SIG-M5 (cell line): Measurements from ENCODE around the gene CYB5A.
A peak's percentile ranks its signal among the peaks of the same experiment; 100 is the strongest.

Experiments used
- DNase-seq: peaks from one replicate; lab custom pipeline; 2025; lab: John Stamatoyannopoulos, UW

Gene CYB5A

DNA sequence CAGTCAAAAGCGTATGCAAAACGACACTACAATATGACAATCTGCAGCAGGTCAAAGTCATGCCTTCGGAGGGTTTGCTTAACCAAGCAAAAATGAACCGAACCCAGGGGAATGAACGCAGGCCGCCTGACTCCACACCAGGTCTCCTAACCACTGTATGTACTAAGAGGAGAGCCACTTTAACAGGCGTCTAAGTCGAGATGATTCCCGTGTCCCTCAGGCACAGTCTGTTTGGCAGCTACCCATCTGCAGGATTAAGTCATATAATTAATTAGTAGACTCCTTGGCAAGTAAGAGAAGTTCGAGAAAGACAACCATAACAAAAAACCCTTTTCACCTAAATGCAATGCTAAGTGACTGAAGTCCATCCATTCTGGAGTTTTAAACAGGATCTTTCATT is 15.2 kb downstream of the CYB5A start:
- no peak for DNase-seq

DNA sequence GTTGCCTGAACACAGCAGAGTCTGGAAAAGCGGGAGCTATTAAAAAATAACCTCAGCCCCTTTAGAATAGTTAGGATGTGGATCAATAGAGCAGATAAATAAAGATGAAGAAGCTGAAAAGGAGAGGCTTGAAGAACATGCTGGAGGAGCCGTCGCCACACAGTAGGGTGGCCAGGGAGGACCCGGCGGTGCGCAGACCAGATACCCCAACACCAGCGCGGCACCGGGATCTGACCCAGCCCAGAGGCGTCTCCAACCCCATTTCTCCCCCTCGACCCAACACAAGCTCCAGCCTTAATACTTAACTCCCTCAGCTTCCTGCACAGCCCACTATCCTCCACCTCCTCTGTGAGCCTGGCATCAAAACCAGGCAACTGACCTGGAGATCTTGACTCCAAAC is 16.0 kb downstream of the CYB5A start:
- no peak for DNase-seq

DNA sequence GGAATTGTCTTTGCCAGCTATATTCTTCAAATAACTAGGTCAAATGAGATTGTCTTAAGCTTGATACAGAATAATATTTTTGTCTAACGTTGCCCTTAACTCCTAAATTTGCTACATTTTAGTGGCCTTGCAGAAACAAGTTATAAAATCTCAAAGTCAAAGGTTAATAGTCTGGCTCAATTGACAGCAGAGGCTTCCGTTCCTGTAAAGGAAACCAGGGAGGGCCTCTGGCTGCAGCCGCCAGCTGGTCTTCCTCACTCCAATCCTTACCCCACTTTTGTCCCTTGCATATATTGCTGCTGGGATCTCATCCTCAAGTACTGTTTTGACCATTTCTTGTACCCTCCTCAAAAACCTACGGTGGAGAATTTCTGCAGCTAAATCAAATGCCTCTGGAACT is 17.1 kb downstream of the CYB5A start:
- DNase-seq, result no peak

- no peak for DNase-seq
These were observed 18.4 kb downstream of the CYB5A start for GRCh38 chr18:74273394-74273793.

GRCh38 chr18:74271635-74272034 is 20.1 kb downstream of the CYB5A start:
- DNase-seq, result no peak

DNA sequence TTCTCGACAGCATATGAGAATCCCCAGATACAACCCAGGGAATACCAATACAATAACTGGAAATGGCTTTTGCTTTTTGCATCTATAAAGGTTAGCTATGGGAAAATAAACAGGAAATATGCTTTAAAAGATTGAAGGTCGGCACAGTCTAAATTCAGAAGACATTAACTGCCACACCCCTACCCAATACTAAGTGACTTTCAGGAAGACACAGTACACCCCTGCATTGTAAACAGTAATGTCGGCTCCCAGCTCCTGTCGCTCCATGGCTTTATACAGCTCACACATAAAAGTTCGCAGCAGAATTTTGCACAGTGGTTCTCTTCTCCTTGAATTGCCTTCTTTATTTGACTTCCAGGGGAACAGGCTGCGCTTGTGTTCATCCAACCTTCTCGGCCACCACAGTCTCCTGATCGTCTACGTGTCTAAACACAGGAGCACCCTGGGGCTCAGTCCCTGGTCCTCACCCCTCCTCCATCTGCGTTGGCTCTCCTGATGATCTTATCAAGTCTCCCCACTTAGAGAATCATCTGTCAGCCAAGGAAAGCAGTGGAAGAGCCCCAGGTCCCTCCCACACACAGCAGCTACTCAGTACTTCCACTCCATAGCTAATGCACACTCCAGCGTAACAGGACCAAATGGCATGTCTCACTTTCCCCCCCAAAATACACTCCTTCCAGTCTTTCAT is 22.7 kb downstream of the CYB5A start:
- no peak for DNase-seq

DNA sequence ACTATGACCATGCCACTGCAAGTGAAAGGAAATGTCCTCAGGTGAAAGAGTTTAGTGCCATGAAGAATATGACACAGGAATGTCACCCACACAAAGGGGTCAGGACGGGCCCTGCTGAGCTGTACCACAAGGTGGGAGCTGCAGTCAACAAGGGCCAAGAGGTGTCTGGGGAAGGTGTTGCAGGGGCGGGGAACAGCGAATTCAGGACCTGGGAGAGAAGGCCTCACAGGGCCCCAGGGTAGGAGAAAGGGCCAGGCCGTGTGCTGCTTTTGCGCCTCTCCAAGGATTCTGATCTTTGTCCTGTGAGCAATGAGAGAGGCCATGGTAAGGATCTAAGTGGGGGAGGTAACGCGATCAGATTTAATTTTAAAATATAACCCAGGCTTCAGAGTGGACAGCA is 23.6 kb downstream of the CYB5A start:
- DNase-seq, result no peak

- no peak for DNase-seq
These were observed 25.6 kb downstream of the CYB5A start for GRCh38 chr18:74266161-74266560.

DNA sequence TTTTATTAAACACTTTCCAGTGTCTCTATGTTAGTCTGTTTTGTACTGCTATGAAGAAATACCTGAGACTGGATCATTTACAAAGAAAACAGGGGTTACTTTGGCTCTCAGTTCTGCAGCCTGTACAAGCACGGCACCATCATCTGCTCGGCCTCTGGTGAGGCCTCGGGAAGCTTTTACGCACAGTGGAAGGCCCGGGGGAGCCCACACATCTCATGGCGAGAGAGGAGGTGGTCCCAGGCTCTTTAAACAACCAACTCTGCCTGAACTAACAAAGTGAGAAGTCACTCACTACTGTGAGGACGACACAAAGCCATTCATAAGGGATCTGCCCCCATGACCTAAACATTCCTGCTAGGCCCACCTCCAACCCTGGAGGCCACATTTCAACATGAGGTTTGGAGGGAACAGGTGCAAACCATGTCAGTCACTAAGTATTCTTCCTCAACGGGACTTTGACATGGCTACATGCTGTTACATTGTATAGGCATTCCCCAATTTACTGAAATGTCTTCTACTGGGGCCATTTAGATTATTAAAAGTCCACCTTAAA is 26.1 kb downstream of the CYB5A start:
- no peak for DNase-seq

GRCh38 chr18:74264303-74265020 is 27.3 kb downstream of the CYB5A start:
- no peak for DNase-seq

- DNase-seq, result no peak
These were observed 30.6 kb downstream of the CYB5A start for GRCh38 chr18:74261053-74261713.

- DNase-seq, result no peak
These were observed 32.4 kb downstream of the CYB5A start for GRCh38 chr18:74259347-74259746.

DNA sequence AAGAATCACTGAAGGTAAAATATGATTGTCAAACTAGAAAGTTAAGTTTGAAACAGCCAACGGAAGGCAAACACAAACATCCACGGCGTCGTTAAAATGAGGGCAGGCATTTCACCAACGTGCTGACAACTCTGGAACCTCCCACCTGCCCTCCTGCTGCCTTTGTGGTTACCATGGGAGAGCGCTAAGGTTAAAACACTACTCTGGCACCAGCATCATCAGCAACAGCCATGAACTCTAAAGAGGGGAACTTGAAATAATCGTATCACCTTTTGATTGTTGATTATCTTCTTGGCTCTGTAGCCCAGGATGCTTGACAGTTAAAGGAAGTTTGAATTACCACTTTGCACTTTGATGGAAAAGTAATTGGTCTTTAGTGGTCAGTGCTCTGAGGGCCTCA is 34.7 kb downstream of the CYB5A start:
- no peak for DNase-seq

DNA sequence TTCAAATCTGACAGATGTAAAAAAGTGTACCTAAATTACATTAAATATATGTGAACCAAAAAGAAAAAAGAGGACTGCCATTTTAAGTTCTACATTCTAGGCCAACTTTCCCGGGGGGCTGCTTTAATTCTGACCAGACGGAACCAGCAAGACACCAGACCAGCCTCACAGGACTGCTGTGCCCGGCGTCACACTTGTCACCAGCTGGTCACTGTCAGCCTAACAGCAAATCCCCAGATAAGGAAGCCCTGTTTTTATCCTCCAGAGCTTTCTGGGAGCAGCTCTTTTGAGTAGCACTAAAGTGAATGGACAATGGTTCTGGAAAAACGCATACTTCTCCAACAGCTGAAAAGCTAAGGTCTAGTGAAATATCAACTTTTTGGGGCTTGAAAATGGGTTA is 35.6 kb downstream of the CYB5A start:
- no peak for DNase-seq

DNA sequence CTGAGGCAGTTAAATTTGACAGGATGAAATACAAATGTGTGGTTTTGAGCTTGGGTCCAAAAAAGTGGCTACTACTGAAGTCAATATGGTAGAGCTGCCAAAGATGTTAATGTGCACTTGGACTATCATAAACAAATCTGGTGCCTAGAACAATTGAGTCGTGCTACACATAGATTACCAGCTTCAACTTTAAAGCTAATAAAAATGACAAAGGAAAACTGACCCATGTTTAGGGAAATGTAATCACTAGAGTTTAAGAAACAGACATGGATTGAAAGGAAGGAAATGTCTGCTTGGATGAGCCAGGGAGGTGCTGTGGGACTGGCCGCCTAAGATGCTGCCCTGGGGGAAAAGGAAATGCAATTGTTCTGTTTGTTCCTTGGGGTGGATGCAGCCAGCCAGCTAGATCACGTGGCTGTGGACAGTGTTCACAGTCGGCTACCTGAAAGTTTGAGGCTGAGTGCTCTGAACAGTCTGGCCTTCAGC is 36.6 kb downstream of the CYB5A start:
- no peak for DNase-seq

DNA sequence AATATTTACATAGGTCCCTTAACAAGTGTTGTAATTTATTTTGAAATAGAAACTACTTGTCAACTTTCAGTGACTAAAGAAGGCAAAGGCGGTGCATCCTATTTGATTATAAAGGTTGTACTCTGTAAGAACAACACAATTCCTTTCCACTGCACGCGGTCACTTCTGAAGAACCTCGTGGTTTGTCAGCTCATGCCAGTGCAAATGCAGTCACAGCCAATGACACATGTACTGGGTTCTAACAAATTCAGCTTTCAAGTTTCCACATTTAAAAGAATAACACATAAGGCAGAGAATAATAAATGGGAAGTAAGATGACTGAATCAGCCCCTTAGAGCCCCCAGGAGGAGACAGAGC is 39.7 kb downstream of the CYB5A start:
- DNase-seq, result no peak

- DNase-seq, result peak; percentile 7
These were observed 40.3 kb downstream of the CYB5A start for GRCh38 chr18:74251297-74252038.

DNA sequence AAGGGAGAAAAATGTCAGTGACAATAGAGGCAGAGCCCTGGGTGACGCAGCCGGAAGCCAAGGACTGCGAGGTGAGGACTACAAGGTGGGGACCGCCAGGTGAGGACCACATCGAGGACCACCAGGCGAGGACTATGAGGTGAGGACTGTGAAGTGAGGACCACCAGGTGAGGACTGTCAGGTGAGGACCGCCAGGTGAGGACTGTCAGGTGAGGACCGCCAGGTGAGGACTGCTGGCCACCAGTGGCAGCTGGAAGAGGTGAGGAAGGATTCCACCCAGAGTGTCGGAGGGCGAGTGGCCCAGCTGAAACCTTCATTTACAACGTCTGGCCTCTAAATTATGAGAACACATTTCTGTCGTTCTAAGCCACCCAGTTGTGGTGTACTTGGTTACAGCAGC is 41.6 kb downstream of the CYB5A start:
- no peak for DNase-seq

DNA sequence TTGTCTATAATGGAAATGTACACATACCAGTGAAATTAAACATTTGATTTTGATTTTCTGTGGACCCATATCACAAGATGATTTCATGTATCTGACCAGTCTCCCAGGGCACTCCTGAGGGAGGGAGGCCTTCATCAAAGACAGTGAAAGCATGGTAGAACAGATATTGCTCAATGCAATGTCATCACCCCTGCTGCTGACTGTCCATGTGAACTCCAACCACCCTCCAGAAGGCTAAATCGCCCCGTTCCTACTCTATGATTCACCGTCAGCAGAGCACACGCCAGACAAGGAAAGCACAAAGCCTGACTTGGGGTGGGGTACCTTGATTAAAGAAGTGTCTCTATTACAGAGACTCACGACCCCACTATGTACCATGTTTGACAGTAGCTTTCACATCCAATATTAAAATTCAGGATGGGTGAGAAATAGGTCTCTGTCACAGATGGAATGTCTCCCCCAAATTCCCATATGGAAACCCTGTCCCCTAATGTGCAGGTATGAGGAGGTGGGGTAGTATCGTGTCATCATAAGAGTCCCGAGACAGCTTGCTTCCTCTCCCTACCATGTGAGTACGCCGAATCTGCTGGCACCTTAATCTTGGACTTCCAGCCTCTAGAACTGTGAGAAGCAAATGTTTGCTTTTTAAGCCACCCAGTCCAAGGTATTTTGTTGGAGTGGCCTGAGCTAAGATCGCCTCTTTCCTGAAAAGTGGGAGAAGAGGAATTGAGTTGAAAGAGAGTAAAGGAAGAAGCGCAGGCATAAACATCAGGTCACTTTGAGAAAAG is 42.4 kb downstream of the CYB5A start:
- DNase-seq, result no peak

- DNase-seq, result no peak
These were observed 43.2 kb downstream of the CYB5A start for GRCh38 chr18:74248595-74248994.

- DNase-seq, result no peak
These were observed 43.6 kb downstream of the CYB5A start for GRCh38 chr18:74248189-74248588.
